PFSK-1 (cell line): Measurements from ENCODE around the gene PTPN21.

Source experiments
- POLR2AphosphoS5 ChIP-seq: IDR thresholded peaks from 2 replicates; pipeline ENCODE4 v1.6.1; 2012; ENCODE audit warnings: low read depth, mild to moderate bottlenecking, control low read depth, low read length, moderate library complexity
- REST ChIP-seq, 2 experiments: IDR thresholded peaks; 2 replicates each; pipeline versions ENCODE4 v1.6.1 to v1.8.0; 2011 to 2012; ENCODE audit warnings: low read depth in 2 of 2, low read length in 2 of 2, control low read depth in 1 of 2, inconsistent platforms in 1 of 2, mild to moderate bottlenecking in 1 of 2, moderate library complexity in 1 of 2; ENCODE audit not compliant: insufficient read depth in 1 of 2
- TAF1 ChIP-seq: IDR thresholded peaks from 2 replicates; pipeline ENCODE4 v1.6.1; 2012; ENCODE audit warnings: low read length, control low read depth, borderline replicate concordance; ENCODE audit not compliant: insufficient read depth

DNA sequence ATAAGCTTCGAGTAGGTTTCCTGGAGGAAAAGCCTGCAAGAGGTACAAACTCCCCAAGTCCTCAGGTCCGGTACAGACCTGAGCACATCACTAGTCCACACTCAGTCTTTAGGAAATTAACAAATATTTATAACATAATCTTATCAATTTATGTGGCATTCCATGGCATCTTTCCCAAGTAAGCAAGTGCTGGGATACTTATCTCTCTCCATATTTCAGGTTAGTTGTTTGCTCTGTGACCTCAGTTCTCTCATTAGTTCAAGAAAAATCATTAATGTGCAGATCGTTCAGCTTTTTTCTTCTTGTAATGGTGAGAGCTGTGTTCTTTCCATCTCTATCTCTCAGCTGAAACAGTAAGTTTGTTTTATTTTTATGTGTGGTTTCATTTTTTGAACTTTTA, 134.6 kb downstream of the PTPN21 start:
- TF ChIP-seq REST (IDR thresholded peaks at IDR 0.05; ENCODE audit: insufficient read depth in 1 of 2, low read depth in 2 of 2, low read length in 2 of 2) (no peak), TAF1 (no peak), POLR2AphosphoS5 (no peak)
